GM21723 (cell line): ENCODE data around the gene KIF14.
"Not testable (repeated sequence)": the region's sequence is repeated elsewhere in the genome, so short reads cannot be mapped to it uniquely, and the experiment has no call there.

ENCODE experiments used
- ATAC-seq: cut with Tn5 transposase; IDR thresholded peaks from one replicate; pipeline ENCODE4 v1.9.1; 2021; ENCODE audit warnings: mild to moderate bottlenecking, moderate library complexity; ENCODE audit not compliant: unreplicated experiment

Gene KIF14

GRCh38 chr1:200547386-200547785 lies 73.2 kb downstream of the KIF14 start:
- ATAC-seq: no peak

- no peak for ATAC-seq
Measured at GRCh38 chr1:200546577-200546976, 74.0 kb downstream of the KIF14 start.

- no peak for ATAC-seq
Measured at GRCh38 chr1:200542162-200542561, 78.4 kb downstream of the KIF14 start.

GRCh38 chr1:200540281-200540680 lies 80.3 kb downstream of the KIF14 start:
- no peak for ATAC-seq

GRCh38 chr1:200538179-200538578 lies 82.4 kb downstream of the KIF14 start:
- no peak for ATAC-seq

GRCh38 chr1:200535605-200536004 lies 84.9 kb downstream of the KIF14 start:
- ATAC-seq: peak; percentile 61

- no peak for ATAC-seq
Measured at GRCh38 chr1:200530623-200531261, 89.8 kb downstream of the KIF14 start.

- no peak for ATAC-seq
Measured at GRCh38 chr1:200528858-200529606, 91.5 kb downstream of the KIF14 start.

GRCh38 chr1:200527670-200528069 lies 92.9 kb downstream of the KIF14 start:
- no peak for ATAC-seq

- ATAC-seq: peak; percentile 45
Measured at GRCh38 chr1:200526709-200527612, 93.6 kb downstream of the KIF14 start.

- ATAC-seq: no peak
Measured at GRCh38 chr1:200525090-200525987, 95.2 kb downstream of the KIF14 start.

- ATAC-seq: not testable (repeated sequence)
Measured at GRCh38 chr1:200524551-200524950, 96.0 kb downstream of the KIF14 start.

GRCh38 chr1:200524092-200524491 lies 96.5 kb downstream of the KIF14 start:
- no peak for ATAC-seq

- no peak for ATAC-seq
Measured at GRCh38 chr1:200520735-200521134, 99.8 kb downstream of the KIF14 start.

- ATAC-seq: no peak
Measured at GRCh38 chr1:200518524-200518923, 102.0 kb downstream of the KIF14 start.

- no peak for ATAC-seq
Measured at GRCh38 chr1:200512191-200512590, 108.4 kb downstream of the KIF14 start.

GRCh38 chr1:200510228-200510623 lies 110.3 kb downstream of the KIF14 start:
- peak; percentile 97 for ATAC-seq

GRCh38 chr1:200506471-200506870 lies 114.1 kb downstream of the KIF14 start:
- no peak for ATAC-seq

GRCh38 chr1:200505257-200505656 lies 115.3 kb downstream of the KIF14 start:
- no peak for ATAC-seq
